H1 (cell line): ENCODE measurements around the gene MAML1. TPM values are rescaled to one million over a fixed set of nuclear protein-coding genes. Genes with fewer than 3 reads are reported as not detected.

Experiments used
- CTCF ChIA-PET: fragments of 300-600 bp; sonication (Branson Sonifier 250); formaldehyde crosslinking; loops from one replicate; lab custom pipeline; 2021; ENCODE audit not compliant: partially characterized antibody; lab: Charles Lee
- POLR2A ChIA-PET: fragments of 300-600 bp; sonication (Branson Sonifier 250); formaldehyde crosslinking; loops from one replicate; lab custom pipeline; 2021; ENCODE audit warnings: inconsistent platforms; ENCODE audit not compliant: partially characterized antibody; lab: Charles Lee
- DNase-seq, 2 experiments: peaks; one replicate each; pipeline versions ENCODE4 v3.0.0 to v3.0.0-alpha.2; 2010 to 2022; ENCODE audit warnings: low spot score in 2 of 2, low read depth in 1 of 2, mixed read lengths in 1 of 2
- FAIRE-seq: peaks from 2 replicates; lab custom pipeline; 2011; peaks lifted over from hg19 to GRCh38; lab: Jason Lieb, UNC
- H2AFZ ChIP-seq: 2 replicates; pipeline ENCODE4 v1.8.1; 2012; ENCODE audit warnings: low read length, inconsistent platforms
- H2AK5ac ChIP-seq: 2 replicates; pipeline ENCODE4 v1.6.1; 2013; ENCODE audit warnings: low read depth, low read length
- H2BK120ac ChIP-seq: replicated peaks from 2 replicates; pipeline ENCODE3; 2013; ENCODE audit warnings: low read depth, low read length, inconsistent platforms
- H2BK12ac ChIP-seq: 2 replicates; pipeline ENCODE4 v1.6.1; 2013; ENCODE audit warnings: low read depth, low read length
- H2BK15ac ChIP-seq: 2 replicates; pipeline ENCODE4 v1.6.1; 2013; ENCODE audit warnings: low read length
- H2BK20ac ChIP-seq: 2 replicates; pipeline ENCODE4 v1.6.1; 2013; ENCODE audit warnings: low read length
- H2BK5ac ChIP-seq: 2 replicates; pipeline ENCODE4 v1.6.1; 2013; ENCODE audit warnings: low read depth, low read length
- H3K14ac ChIP-seq: 2 replicates; pipeline ENCODE4 v1.6.1; 2013; ENCODE audit warnings: inconsistent platforms; ENCODE audit not compliant: insufficient read length
- H3K18ac ChIP-seq: 2 replicates; pipeline ENCODE4 v1.6.1; 2013; ENCODE audit warnings: low read length; ENCODE audit errors: extremely low read depth
- H3K23ac ChIP-seq: 2 replicates; pipeline ENCODE4 v1.6.1; 2013; ENCODE audit warnings: inconsistent platforms; ENCODE audit not compliant: insufficient read length
- H3K23me2 ChIP-seq: 2 replicates; pipeline ENCODE4 v1.6.1; 2013; ENCODE audit warnings: low read depth, low read length
- H3K27ac ChIP-seq: 2 replicates; pipeline ENCODE4 v1.6.1; 2011; ENCODE audit warnings: low read depth, low read length, inconsistent platforms
- H3K27me3 ChIP-seq, 4 experiments: replicated peaks in 1 of 4; 1 replicate in 1 of 4; 2 replicates in 3 of 4; pipeline versions ENCODE4 v1.6.1 to v1.8.1; 2011 to 2013; ENCODE audit warnings: low read length in 3 of 4, mild to moderate bottlenecking in 3 of 4, inconsistent platforms in 2 of 4, mixed read lengths in 2 of 4, moderate library complexity in 1 of 4; ENCODE audit not compliant: control insufficient read depth in 3 of 4, insufficient read depth in 3 of 4; ENCODE audit errors: extremely low read depth in 1 of 4
- H3K36me3 ChIP-seq, 4 experiments: 2 replicates each; pipeline versions ENCODE4 v1.6.1 to v1.8.1; 2011 to 2013; ENCODE audit warnings: mild to moderate bottlenecking in 4 of 4, low read length in 3 of 4, moderate library complexity in 2 of 4, control low read depth in 1 of 4, inconsistent platforms in 1 of 4; ENCODE audit not compliant: insufficient read depth in 4 of 4, control insufficient read depth in 2 of 4
- H3K4ac ChIP-seq: replicated peaks from 2 replicates; pipeline ENCODE3; 2013; ENCODE audit warnings: low read length, low read depth, mixed read lengths, inconsistent platforms; ENCODE audit not compliant: insufficient read length
- H3K4me1 ChIP-seq, 4 experiments: replicated peaks in 1 of 4; 1 replicate in 1 of 4; 2 replicates in 3 of 4; pipeline versions ENCODE4 v1.6.1 to v1.8.1; 2011 to 2013; ENCODE audit warnings: low read length in 3 of 4, inconsistent platforms in 2 of 4, mixed read lengths in 1 of 4; ENCODE audit not compliant: insufficient read depth in 4 of 4, control insufficient read depth in 3 of 4
- H3K4me2 ChIP-seq, 2 experiments: 2 replicates each; pipeline versions ENCODE4 v1.6.1 to v1.8.1; 2011 to 2013; ENCODE audit warnings: low read depth in 2 of 2, low read length in 2 of 2, control low read depth in 1 of 2, inconsistent platforms in 1 of 2, mild to moderate bottlenecking in 1 of 2; ENCODE audit not compliant: insufficient read depth in 1 of 2
- H3K4me3 ChIP-seq, 4 experiments: fragments of 200-600, 300-600 bp in 1 of 4; sonication (generic), shearing (Covaris generic), sonication (Bioruptor Twin) in 1 of 4; 2 replicates each; pipeline versions ENCODE4 v1.5.1 to v1.8.1; 2011 to 2016; ENCODE audit warnings: low read length in 4 of 4, low read depth in 3 of 4, control low read depth in 2 of 4, inconsistent platforms in 2 of 4, mild to moderate bottlenecking in 2 of 4, mixed read lengths in 1 of 4, moderate library complexity in 1 of 4; ENCODE audit not compliant: insufficient read depth in 2 of 4; ENCODE audit errors: extremely low read depth in 1 of 4
- H3K56ac ChIP-seq: replicated peaks from 2 replicates; pipeline ENCODE3; 2013; ENCODE audit warnings: low read depth, mild to moderate bottlenecking, mixed read lengths, low read length, inconsistent platforms; ENCODE audit not compliant: insufficient read length
- H3K79me1 ChIP-seq: 2 replicates; pipeline ENCODE4 v1.6.1; 2013; ENCODE audit warnings: low read depth, low read length, control low read depth
- H3K79me2 ChIP-seq, 2 experiments: 2 replicates each; pipeline versions ENCODE4 v1.6.1 to v1.8.1; 2012 to 2013; ENCODE audit warnings: low read length in 2 of 2, mild to moderate bottlenecking in 2 of 2, inconsistent platforms in 1 of 2; ENCODE audit not compliant: insufficient read depth in 2 of 2, control insufficient read depth in 1 of 2
- H3K9ac ChIP-seq, 4 experiments: replicated peaks in 1 of 4; 1 replicate in 1 of 4; 2 replicates in 3 of 4; pipeline versions ENCODE4 v1.6.1 to v1.8.1; 2011 to 2013; ENCODE audit warnings: low read depth in 3 of 4, low read length in 3 of 4, control low read depth in 2 of 4, mild to moderate bottlenecking in 2 of 4, moderate library complexity in 2 of 4, inconsistent platforms in 1 of 4; ENCODE audit errors: extremely low read depth in 1 of 4
- H3K9me3 ChIP-seq, 2 experiments: 2 replicates each; pipeline versions ENCODE4 v1.6.1 to v1.8.1; 2012 to 2013; ENCODE audit warnings: mild to moderate bottlenecking in 2 of 2, moderate library complexity in 2 of 2, control low read depth in 1 of 2, inconsistent platforms in 1 of 2, low read depth in 1 of 2, low read length in 1 of 2, mixed read lengths in 1 of 2; ENCODE audit not compliant: insufficient read depth in 2 of 2
- H4K20me1 ChIP-seq, 2 experiments: replicated peaks in 1 of 2; 2 replicates each; pipeline versions ENCODE3 to v1.8.1; 2011 to 2013; ENCODE audit warnings: inconsistent platforms in 2 of 2, low read length in 2 of 2, mild to moderate bottlenecking in 1 of 2; ENCODE audit not compliant: insufficient read depth in 2 of 2, control insufficient read depth in 1 of 2
- H4K5ac ChIP-seq: 2 replicates; pipeline ENCODE4 v1.6.1; 2013; ENCODE audit warnings: low read length, low read depth, mixed read lengths, inconsistent platforms; ENCODE audit not compliant: insufficient read length
- H4K8ac ChIP-seq: 2 replicates; pipeline ENCODE4 v1.8.0; 2013; ENCODE audit warnings: mild to moderate bottlenecking, moderate library complexity, low read length, inconsistent platforms; ENCODE audit not compliant: insufficient read depth; ENCODE audit errors: extremely low read depth
- H4K91ac ChIP-seq: replicated peaks from 2 replicates; pipeline ENCODE3; 2013; ENCODE audit warnings: low read length, mixed read lengths, inconsistent platforms; ENCODE audit not compliant: insufficient read length
- FOSL1 ChIP-seq: IDR thresholded peaks from 2 replicates; pipeline ENCODE4 v1.6.1; 2011; ENCODE audit warnings: mild to moderate bottlenecking, low read depth, low read length, moderate library complexity; ENCODE audit not compliant: insufficient read depth
- HDAC2 ChIP-seq, 2 experiments: fragments of 300-600 bp in 1 of 2; sonication (generic) in 1 of 2; IDR thresholded peaks; 2 replicates each; pipeline ENCODE4 v1.6.1; 2011 to 2012; ENCODE audit warnings: low read depth in 2 of 2, low read length in 2 of 2, mild to moderate bottlenecking in 2 of 2, moderate library complexity in 2 of 2, borderline replicate concordance in 1 of 2, inconsistent platforms in 1 of 2
- HDAC6 ChIP-seq: IDR thresholded peaks from one replicate; pipeline ENCODE4 v1.7.1; 2012; ENCODE audit warnings: low read depth, mild to moderate bottlenecking, inconsistent platforms, low read length, moderate library complexity
- NANOG ChIP-seq: IDR thresholded peaks from 2 replicates; pipeline ENCODE4 v1.6.1; 2011; ENCODE audit warnings: low read length, low read depth, mild to moderate bottlenecking, inconsistent platforms; ENCODE audit not compliant: insufficient read depth, poor library complexity, severe bottlenecking
- RBBP5 ChIP-seq: IDR thresholded peaks from 2 replicates; pipeline ENCODE4 v1.7.1; 2012; ENCODE audit warnings: low read depth, mild to moderate bottlenecking, inconsistent platforms, low read length, moderate library complexity, borderline replicate concordance
- SIX5 ChIP-seq: IDR thresholded peaks from 2 replicates; pipeline ENCODE4 v1.6.1; 2011; ENCODE audit warnings: mild to moderate bottlenecking, low read depth, low read length
- SRF ChIP-seq: IDR thresholded peaks from 2 replicates; pipeline ENCODE4 v1.6.1; 2011; ENCODE audit warnings: mild to moderate bottlenecking, low read depth, low read length, moderate library complexity
- SUZ12 ChIP-seq: fragments of 200-600 bp; sonication (generic); IDR thresholded peaks from 2 replicates; pipeline ENCODE4 v1.6.1; 2012; ENCODE audit warnings: mild to moderate bottlenecking, inconsistent platforms, low read length, moderate library complexity, mixed read lengths
- ZNF274 ChIP-seq: IDR thresholded peaks from 2 replicates; pipeline ENCODE4 v1.7.0; 2012; ENCODE audit warnings: low read length, borderline replicate concordance; ENCODE audit errors: extremely low read depth
- WGBS, 2 experiments: shearing (Covaris generic) in 1 of 2; methylation state at CpG; one replicate each; pipeline versions ENCODE4 v1.1.6 to v1.1.7; 2013 to 2015; ENCODE audit warnings: low lambda C conversion rate in 2 of 2, mixed read lengths in 2 of 2, inconsistent platforms in 1 of 2, low coverage in 1 of 2, missing lambda C conversion rate in 1 of 2; ENCODE audit not compliant: insufficient replicate concordance in 2 of 2, insufficient coverage in 1 of 2, insufficient read length in 1 of 2; ENCODE audit errors: extremely low coverage in 1 of 2, missing lambda C conversion rate in 1 of 2; 5-methylcytosine and 5-hydroxymethylcytosine counted together
- polyA plus RNA-seq, 7 experiments: library from polyadenylated mRNA; depleted of rRNA in 3 of 7; stranded (reverse) in 5 of 7; unstranded in 2 of 7; fragments of >200 nt in 5 of 7; fragments of 200-250 nt in 2 of 7; gene quantifications; 1 replicate in 5 of 7; 2 replicates in 1 of 7; 4 replicates in 1 of 7; pipeline versions ENCODE4 v1.2.1 to v1.2.3, GENCODE V29; 2011 to 2013; ENCODE audit warnings: missing spikeins in 2 of 7, mixed read lengths in 2 of 7
- total RNA-seq: library from RNA; stranded (reverse); fragmentation: NEBNext Ultra II Directional; extraction: Animal tissue kit (Norgen Biotek cat#: 25700); gene quantifications from 2 replicates; pipeline ENCODE4 v1.2.1, GENCODE V29; 2021
- TF ChIP-seq, protein P1 (sequence below), 3 experiments: IDR thresholded peaks; 1 replicate in 2 of 3; 2 replicates in 1 of 3; pipeline versions ENCODE4 v1.5.1 to v1.6.1; 2011; ENCODE audit warnings: low read length in 3 of 3, mild to moderate bottlenecking in 3 of 3, inconsistent platforms in 2 of 3, low read depth in 1 of 3, moderate library complexity in 1 of 3; ENCODE audit not compliant: insufficient read depth in 1 of 3; ENCODE audit errors: control extremely low read depth in 1 of 3

The MAML1 gene
- total and polyA plus RNA-seq, 2 of the 8 experiments (the other 6 are each of a cell fraction or from before 2014, with no cell fraction given), result 17.1 to 41.9 TPM

DNA sequence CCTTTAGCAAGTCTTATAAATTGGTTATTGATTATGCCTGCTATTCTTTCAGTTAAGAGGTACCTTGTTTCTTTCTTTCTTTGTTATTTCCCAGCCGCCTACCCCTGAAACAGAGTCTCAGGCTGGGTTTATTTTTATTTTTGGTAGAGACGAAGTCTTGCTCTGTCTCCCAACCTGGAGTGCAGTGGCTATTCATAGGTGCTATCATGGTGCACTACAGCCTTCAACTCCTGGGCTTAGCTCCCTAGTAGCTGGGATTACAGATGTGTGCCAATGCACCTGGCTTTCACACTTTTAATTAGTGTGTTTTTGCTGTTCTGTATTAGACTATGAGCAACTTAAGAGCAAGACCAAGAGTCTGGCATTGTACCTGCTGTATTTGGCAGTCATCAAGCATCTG is 14.2 kb downstream of the MAML1 start:
- H2AFZ ChIP-seq, result no peak overlapping the region
- no peak overlapping the region for H3K18ac ChIP-seq
- H3K27ac ChIP-seq, result no peak overlapping the region
- no peak overlapping the region for H2BK15ac ChIP-seq
- ChIA-PET CTCF (no interaction called here), POLR2A (interaction anchor here (0.9 kb wide), 1 partner anchor 12 kb away, joined by 4 read pairs; no protein-coding TSS in a partner anchor)
- no peak overlapping the region for H3K4ac ChIP-seq
- DNase-seq, result no peak
- H3K79me1 ChIP-seq, result peaks cover 10% of the 10 kb centered on the region
- no peak overlapping the region for H2AK5ac ChIP-seq
- H2BK20ac ChIP-seq, result no peak overlapping the region
- no peak overlapping the region for H3K4me2 ChIP-seq
- peaks cover 0 to 3% (median 1%) of the 10 kb centered on the region in 4 experiments; a peak in 2 of 8 replicates for H3K36me3 ChIP-seq
- no peak overlapping the region for H3K56ac ChIP-seq
- no peak overlapping the region for H2BK120ac ChIP-seq
- H2BK5ac ChIP-seq, result no peak overlapping the region
- H3K4me1 ChIP-seq, result no peaks in the 10 kb centered on the region; a peak in 1 of 7 replicates
- H4K20me1 ChIP-seq, result peaks cover 2 to 14% of the 10 kb centered on the region in 2 experiments
- H3K9me3 ChIP-seq, result no peaks in the 10 kb centered on the region
- FAIRE-seq, result no peak
- no peak overlapping the region for H3K23ac ChIP-seq
- no peaks in the 10 kb centered on the region for H3K23me2 ChIP-seq
- 86% methylated on average over 2 of the region's 2 CpGs; no CpG with 5 or more reads in 1 of the 2 experiments for WGBS, 2 experiments
- H4K5ac ChIP-seq, result no peak overlapping the region
- H3K27me3 ChIP-seq, result no peaks in the 10 kb centered on the region
- H2BK12ac ChIP-seq, result no peak overlapping the region
- H3K79me2 ChIP-seq, result peaks cover 4 to 90% of the 10 kb centered on the region in 2 experiments
- H4K91ac ChIP-seq, result no peak overlapping the region
- H4K8ac ChIP-seq, result no peak overlapping the region
- H3K14ac ChIP-seq, result no peak overlapping the region
- H3K9ac ChIP-seq, result no peak overlapping the region
- no peak overlapping the region for H3K4me3 ChIP-seq
- TF ChIP-seq SIX5 (no peak), SRF (no peak), NANOG (no peak), HDAC6 (no peak), HDAC2 (IDR thresholded peaks at IDR 0.05; ENCODE audit: borderline replicate concordance in 1 of 2, low read depth in 2 of 2, low read length in 2 of 2) (no peak), RBBP5 (no peak), SUZ12 (no peak), FOSL1 (no peak), ZNF274 (no peak)
- TF ChIP-seq, protein P1, sequence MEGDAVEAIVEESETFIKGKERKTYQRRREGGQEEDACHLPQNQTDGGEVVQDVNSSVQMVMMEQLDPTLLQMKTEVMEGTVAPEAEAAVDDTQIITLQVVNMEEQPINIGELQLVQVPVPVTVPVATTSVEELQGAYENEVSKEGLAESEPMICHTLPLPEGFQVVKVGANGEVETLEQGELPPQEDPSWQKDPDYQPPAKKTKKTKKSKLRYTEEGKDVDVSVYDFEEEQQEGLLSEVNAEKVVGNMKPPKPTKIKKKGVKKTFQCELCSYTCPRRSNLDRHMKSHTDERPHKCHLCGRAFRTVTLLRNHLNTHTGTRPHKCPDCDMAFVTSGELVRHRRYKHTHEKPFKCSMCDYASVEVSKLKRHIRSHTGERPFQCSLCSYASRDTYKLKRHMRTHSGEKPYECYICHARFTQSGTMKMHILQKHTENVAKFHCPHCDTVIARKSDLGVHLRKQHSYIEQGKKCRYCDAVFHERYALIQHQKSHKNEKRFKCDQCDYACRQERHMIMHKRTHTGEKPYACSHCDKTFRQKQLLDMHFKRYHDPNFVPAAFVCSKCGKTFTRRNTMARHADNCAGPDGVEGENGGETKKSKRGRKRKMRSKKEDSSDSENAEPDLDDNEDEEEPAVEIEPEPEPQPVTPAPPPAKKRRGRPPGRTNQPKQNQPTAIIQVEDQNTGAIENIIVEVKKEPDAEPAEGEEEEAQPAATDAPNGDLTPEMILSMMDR (IDR thresholded peaks at IDR 0.05; ENCODE audit: control extremely low read depth in 1 of 3, insufficient read depth in 1 of 3, low read depth in 1 of 3, low read length in 3 of 3), result no peak
